Activated CD4-positive, alpha-beta T cell treated with anti-CD3 and anti-CD28 coated beads, Interleukin-2, amount 10 ng/mL, durations not matched to agents 24 days and 14 days (primary cell): ENCODE results near the gene FCER2. TPM values are rescaled to one million over a fixed set of nuclear protein-coding genes. Genes with fewer than 3 reads are reported as not detected.

ENCODE experiments used
- DNase-seq: peaks from one replicate; pipeline ENCODE4 v3.0.0; 2022
- H3K27ac Mint-ChIP-seq: one replicate; pipeline ENCODE4 v1.8.0; 2022; ENCODE audit warnings: mild to moderate bottlenecking, mixed read lengths
- H3K27me3 Mint-ChIP-seq: one replicate; pipeline ENCODE4 v1.8.0; 2022; ENCODE audit warnings: mixed read lengths
- H3K36me3 Mint-ChIP-seq: one replicate; pipeline ENCODE4 v1.8.0; 2022; ENCODE audit warnings: low read depth, mild to moderate bottlenecking, mixed read lengths
- H3K4me1 Mint-ChIP-seq: one replicate; pipeline ENCODE4 v1.8.0; 2021; ENCODE audit warnings: mixed read lengths
- H3K4me3 Mint-ChIP-seq: one replicate; pipeline ENCODE4 v1.8.0; 2022; ENCODE audit warnings: mild to moderate bottlenecking, moderate library complexity, mixed read lengths
- H3K9me3 Mint-ChIP-seq: one replicate; pipeline ENCODE4 v1.8.0; 2021; ENCODE audit warnings: mixed read lengths
- intact Hi-C: fragments of 100-400 bp; cut with micrococcal nuclease; formaldehyde crosslinking; loops from one replicate; pipeline ENCODE4 v1.15.1; 2023
- total RNA-seq: library from RNA; stranded (reverse); gene quantifications from 2 replicates; pipeline ENCODE4 v1.2.3, GENCODE V29; 2022

Gene FCER2
- total RNA-seq, 1 donor from 2014 or later = not detected

GRCh38 chr19:7703332-7703731, 1.4 kb upstream of the FCER2 start:
- Mint-ChIP-seq H3K4me1 (peaks cover 25% of the 10 kb centered on the region), H3K27ac (no peak overlapping the region), H3K36me3 (no peaks in the 10 kb centered on the region), H3K9me3 (no peaks in the 10 kb centered on the region), H3K27me3 (peaks cover 29% of the 10 kb centered on the region), H3K4me3 (no peak overlapping the region)
- intact Hi-C loops = no loop called here
- no peak for DNase-seq

GRCh38 chr19:7701049-7701653, 780 bp downstream of the FCER2 start:
- Mint-ChIP-seq H3K4me1 (peaks cover 13% of the 10 kb centered on the region), H3K9me3 (no peaks in the 10 kb centered on the region), H3K4me3 (no peak overlapping the region), H3K27me3 (peaks cover 31% of the 10 kb centered on the region), H3K27ac (no peak overlapping the region), H3K36me3 (no peaks in the 10 kb centered on the region)
- DNase-seq = no peak
- intact Hi-C loops = no loop called here

GRCh38 chr19:7699417-7700401, 2.2 kb downstream of the FCER2 start:
- H3K4me1 Mint-ChIP-seq = peaks cover 5% of the 10 kb centered on the region
- H3K27ac Mint-ChIP-seq = no peak overlapping the region
- intact Hi-C loops = no loop called here
- H3K9me3 Mint-ChIP-seq = no peaks in the 10 kb centered on the region
- H3K4me3 Mint-ChIP-seq = no peak overlapping the region
- peaks cover 29% of the 10 kb centered on the region for H3K27me3 Mint-ChIP-seq
- no peaks in the 10 kb centered on the region for H3K36me3 Mint-ChIP-seq
- DNase-seq = no peak

- Mint-ChIP-seq H3K36me3 (no peaks in the 10 kb centered on the region), H3K4me1 (peaks cover 5% of the 10 kb centered on the region), H3K9me3 (no peaks in the 10 kb centered on the region), H3K4me3 (no peak overlapping the region), H3K27me3 (peaks cover 27% of the 10 kb centered on the region), H3K27ac (no peak overlapping the region)
- intact Hi-C loops = no loop called here
- DNase-seq = no peak
Measured at GRCh38 chr19:7699003-7699402, 2.9 kb downstream of the FCER2 start.

- no peak overlapping the region for H3K27ac Mint-ChIP-seq
- DNase-seq = no peak
- H3K4me1 Mint-ChIP-seq = peaks cover 5% of the 10 kb centered on the region
- no peak overlapping the region for H3K4me3 Mint-ChIP-seq
- no peaks in the 10 kb centered on the region for H3K36me3 Mint-ChIP-seq
- intact Hi-C loops = no loop called here
- no peaks in the 10 kb centered on the region for H3K9me3 Mint-ChIP-seq
- H3K27me3 Mint-ChIP-seq = peaks cover 24% of the 10 kb centered on the region
Measured at GRCh38 chr19:7698583-7698982, 3.3 kb downstream of the FCER2 start.

DNA sequence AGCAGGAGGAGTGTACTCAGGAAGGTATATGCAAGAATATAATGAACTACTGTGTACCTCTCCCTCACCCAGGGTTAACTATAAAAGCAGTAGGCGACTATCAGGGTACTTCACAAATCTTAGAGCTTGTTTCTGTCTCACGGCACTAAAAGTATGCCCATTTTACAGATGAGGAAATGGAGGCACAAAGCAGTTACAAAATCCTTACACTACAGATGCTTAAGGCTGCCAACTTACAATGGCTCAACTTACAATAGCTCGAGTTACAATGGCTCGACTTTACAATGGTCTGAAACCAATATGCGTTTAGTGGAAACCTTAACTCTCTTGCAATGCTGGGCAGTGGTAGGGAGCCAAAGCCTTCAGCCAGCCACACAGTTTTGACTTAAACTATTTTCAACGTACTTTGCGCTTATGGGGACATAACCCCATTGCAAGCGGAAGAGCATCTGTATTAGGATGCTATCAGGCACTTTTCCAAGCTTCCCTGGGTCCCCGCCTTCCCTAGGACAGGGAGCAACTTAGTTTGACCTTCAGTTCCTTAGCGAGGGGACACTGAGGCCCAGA, 4.1 kb downstream of the FCER2 start:
- Mint-ChIP-seq H3K4me3 (no peak overlapping the region), H3K27ac (no peak overlapping the region), H3K9me3 (no peaks in the 10 kb centered on the region), H3K27me3 (peaks cover 21% of the 10 kb centered on the region), H3K36me3 (no peaks in the 10 kb centered on the region), H3K4me1 (peaks cover 5% of the 10 kb centered on the region)
- no peak for DNase-seq
- intact Hi-C loops = no loop called here

DNA sequence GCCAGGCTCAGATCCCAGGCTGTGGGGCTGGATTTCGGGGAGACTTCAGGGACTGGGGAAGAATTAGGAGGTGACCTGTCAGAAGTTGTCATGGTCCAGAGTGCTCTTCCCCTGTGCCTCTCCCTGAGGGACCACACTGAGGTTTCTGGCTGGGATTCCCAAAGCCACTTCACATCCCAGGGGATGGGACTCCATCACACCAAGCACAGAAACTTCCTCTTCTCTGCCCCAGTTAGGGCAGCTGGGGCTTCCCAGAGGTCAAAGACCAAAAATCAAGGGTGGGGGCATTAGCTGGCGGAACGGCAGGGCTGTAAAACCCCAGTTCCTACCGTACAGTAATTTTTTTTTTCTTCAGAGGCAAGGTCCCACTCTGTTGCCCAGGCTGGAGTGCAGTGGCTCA, 7.4 kb downstream of the FCER2 start:
- H3K4me1 Mint-ChIP-seq = peaks cover 3% of the 10 kb centered on the region
- intact Hi-C loops = no loop called here
- no peak overlapping the region for H3K27ac Mint-ChIP-seq

GRCh38 chr19:7692417-7693088, 9.4 kb downstream of the FCER2 start:
- H3K9me3 Mint-ChIP-seq = no peaks in the 10 kb centered on the region
- H3K36me3 Mint-ChIP-seq = no peaks in the 10 kb centered on the region
- H3K4me1 Mint-ChIP-seq = no peaks in the 10 kb centered on the region
- intact Hi-C loops = no loop called here
- no peak overlapping the region for H3K27ac Mint-ChIP-seq
- H3K27me3 Mint-ChIP-seq = peaks cover 4% of the 10 kb centered on the region
- no peak for DNase-seq
- H3K4me3 Mint-ChIP-seq = no peak overlapping the region

More for the DNA sequence above, 7.4 kb downstream of the FCER2 start:
- no peaks in the 10 kb centered on the region for H3K36me3 Mint-ChIP-seq
- no peaks in the 10 kb centered on the region for H3K9me3 Mint-ChIP-seq
- H3K4me3 Mint-ChIP-seq = no peak overlapping the region
- no peak for DNase-seq
- H3K27me3 Mint-ChIP-seq = peaks cover 15% of the 10 kb centered on the region

DNA sequence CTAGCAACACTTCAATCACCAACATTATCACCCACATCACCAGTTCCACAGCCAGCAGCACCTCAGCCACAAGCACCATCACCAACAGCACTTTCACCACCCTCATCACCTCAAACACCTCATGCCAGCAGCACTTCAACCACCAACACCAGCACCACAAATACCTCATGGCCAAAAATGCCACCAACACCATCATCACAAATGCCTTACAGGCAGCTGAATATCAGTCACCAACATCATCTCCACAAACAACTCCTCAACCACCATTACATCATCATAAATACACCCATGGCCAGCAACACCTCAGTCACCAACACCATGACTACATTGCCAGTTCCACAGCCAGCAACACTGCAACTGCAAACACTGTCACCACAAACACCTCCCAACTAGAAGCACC, 10.4 kb downstream of the FCER2 start:
- no peaks in the 10 kb centered on the region for H3K36me3 Mint-ChIP-seq
- H3K9me3 Mint-ChIP-seq = no peaks in the 10 kb centered on the region
- intact Hi-C loops = no loop called here
- H3K27me3 Mint-ChIP-seq = peaks cover under 1% of the 10 kb centered on the region
- H3K27ac Mint-ChIP-seq = no peak overlapping the region
- no peak overlapping the region for H3K4me3 Mint-ChIP-seq
- DNase-seq = no peak
- no peaks in the 10 kb centered on the region for H3K4me1 Mint-ChIP-seq

GRCh38 chr19:7690779-7691258, 11.1 kb downstream of the FCER2 start:
- no peak for DNase-seq
- Mint-ChIP-seq H3K4me3 (no peak overlapping the region), H3K27ac (no peak overlapping the region), H3K27me3 (no peaks in the 10 kb centered on the region), H3K36me3 (no peaks in the 10 kb centered on the region), H3K4me1 (no peaks in the 10 kb centered on the region), H3K9me3 (no peaks in the 10 kb centered on the region)
- intact Hi-C loops = no loop called here

GRCh38 chr19:7689165-7689564, 12.8 kb downstream of the FCER2 start:
- Mint-ChIP-seq H3K36me3 (peaks cover 7% of the 10 kb centered on the region), H3K27ac (no peak overlapping the region), H3K27me3 (no peaks in the 10 kb centered on the region), H3K4me1 (no peaks in the 10 kb centered on the region), H3K9me3 (no peaks in the 10 kb centered on the region), H3K4me3 (no peak overlapping the region)
- DNase-seq = no peak
- intact Hi-C loops = no loop called here

- no peak for DNase-seq
- Mint-ChIP-seq H3K4me3 (no peak overlapping the region), H3K27ac (no peak overlapping the region), H3K36me3 (peaks cover 16% of the 10 kb centered on the region), H3K27me3 (no peaks in the 10 kb centered on the region), H3K4me1 (peaks cover 2% of the 10 kb centered on the region), H3K9me3 (no peaks in the 10 kb centered on the region)
- intact Hi-C loops = no loop called here
Measured at GRCh38 chr19:7687177-7687576, 14.8 kb downstream of the FCER2 start.

GRCh38 chr19:7685546-7686445, 16.1 kb downstream of the FCER2 start:
- Mint-ChIP-seq H3K27me3 (no peaks in the 10 kb centered on the region), H3K4me1 (peaks cover 6% of the 10 kb centered on the region), H3K27ac (no peak overlapping the region), H3K36me3 (peaks cover 18% of the 10 kb centered on the region), H3K4me3 (no peak overlapping the region), H3K9me3 (no peaks in the 10 kb centered on the region)
- intact Hi-C loops = no loop called here
- DNase-seq = no peak
